GM19193 (cell line): ENCODE measurements around the gene LEFTY2.

Experiments used
- POLR2A ChIP-seq: IDR thresholded peaks from 4 replicates; pipeline ENCODE4 v1.6.1; 2011; ENCODE audit not compliant: insufficient read depth, insufficient read length; ENCODE audit errors: extremely low read depth

Gene LEFTY2

DNA sequence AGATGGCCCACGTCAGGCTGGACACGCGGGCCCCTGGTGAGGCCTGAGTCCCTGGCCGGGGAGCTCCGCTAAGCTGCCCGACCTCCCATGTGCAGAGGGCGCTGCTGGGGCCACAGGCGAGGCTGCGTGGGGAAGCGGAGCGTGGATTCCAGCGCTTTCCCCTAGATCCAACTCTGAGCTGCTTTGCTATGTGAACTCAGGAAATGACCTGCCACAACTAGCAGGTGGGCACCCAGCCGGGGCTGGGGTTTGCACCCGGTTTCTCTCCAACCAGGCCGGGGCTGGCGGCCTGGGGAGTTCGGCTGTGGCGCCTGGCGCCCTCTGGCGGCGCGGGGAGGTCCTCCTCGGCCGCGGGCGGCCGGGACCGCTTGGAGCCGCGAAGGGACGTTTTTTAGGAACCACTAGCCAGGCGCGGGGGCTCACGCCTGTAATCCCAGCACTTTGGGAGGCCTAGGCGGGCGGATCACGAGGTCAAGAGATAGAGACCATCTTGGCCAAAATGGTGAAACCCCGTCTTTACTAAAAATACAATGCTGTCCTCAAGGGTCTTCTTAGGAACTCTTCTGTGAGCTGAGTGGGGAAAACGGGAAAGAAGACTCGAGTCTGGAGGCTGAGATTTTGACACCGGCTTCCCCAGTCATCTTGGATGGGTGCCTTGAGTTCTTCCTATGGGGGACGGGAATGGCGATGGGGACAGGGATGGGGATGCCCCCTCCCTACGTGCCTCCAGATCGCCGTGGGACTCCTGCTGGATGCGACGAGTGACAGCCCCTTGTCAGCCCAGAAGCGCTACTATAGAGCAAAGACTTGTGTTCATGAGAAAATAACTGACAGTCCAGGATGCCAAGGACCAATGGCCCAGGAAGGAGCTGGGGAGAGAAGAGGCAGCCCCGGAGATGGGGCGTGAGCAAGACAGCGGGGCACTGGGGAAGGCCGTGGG lies 29.6 kb downstream of the LEFTY2 start:
- TF ChIP-seq POLR2A: no peak

DNA sequence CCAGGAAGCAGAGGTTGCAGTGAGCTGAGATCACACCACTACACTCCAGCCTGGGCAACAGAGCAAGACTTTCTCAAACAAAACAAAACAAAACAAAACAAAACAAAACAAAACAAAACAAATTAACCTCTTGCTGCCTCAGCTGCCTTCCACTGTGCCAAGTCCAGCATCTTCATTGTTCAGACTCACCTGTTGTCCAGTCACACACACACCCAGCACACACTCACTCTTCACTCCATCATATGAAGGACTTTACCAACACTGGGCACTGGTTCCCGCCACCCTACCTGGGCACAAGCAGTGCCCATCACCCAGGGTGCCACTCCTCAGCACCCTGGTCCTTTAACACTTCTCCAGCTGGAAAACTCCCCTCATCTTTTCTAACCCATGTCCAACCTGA lies 31.5 kb downstream of the LEFTY2 start:
- no peak for TF ChIP-seq POLR2A

DNA sequence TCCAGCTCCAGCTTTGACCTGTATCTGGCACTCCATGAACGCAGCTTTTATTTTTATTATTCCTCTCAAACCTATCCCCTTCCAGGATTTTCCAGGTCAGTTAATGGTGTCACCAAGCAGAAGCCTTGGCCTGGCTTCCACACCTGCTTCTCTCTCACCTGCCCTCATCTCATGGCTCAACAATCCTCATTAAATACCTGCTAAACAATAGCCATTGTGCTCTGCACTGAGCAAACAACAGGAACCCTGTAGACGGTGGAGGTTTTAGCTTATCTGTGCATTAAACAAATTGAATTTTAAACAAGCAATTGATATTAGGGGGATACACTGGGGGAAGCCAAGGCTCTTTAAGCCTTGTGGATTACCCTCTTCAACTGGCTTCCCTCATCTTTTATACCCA lies 32.2 kb downstream of the LEFTY2 start:
- no peak for TF ChIP-seq POLR2A

DNA sequence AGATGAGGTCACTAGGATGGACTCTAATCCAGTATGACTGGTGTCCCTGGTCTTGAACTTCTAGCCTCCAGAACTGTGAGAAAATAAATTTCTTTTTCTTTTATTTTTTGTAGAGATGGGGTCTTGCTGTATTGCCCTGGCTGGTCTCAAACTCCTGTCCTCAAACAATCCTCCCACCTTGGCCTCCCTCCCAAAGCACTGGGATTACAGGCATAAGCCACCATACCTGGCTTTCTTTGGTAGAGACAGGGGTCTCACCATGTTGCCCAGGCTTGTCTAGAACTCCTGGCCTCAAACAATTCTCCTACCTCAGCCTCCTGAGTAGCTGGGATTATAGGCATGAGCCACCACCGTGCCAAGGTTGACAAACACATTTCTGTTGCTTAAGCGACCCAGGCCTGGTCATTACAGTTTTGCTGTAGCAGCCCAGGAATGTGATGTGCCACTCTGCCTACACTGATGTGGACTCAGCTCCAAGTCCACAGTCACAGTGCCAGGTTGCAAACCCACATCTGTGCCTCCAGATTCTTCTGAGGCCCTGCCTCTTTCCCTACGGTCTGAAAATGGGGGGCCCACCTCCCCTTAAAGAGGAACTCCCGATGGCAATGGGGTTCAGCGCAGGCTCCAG lies 32.9 kb downstream of the LEFTY2 start:
- TF ChIP-seq POLR2A: no peak

DNA sequence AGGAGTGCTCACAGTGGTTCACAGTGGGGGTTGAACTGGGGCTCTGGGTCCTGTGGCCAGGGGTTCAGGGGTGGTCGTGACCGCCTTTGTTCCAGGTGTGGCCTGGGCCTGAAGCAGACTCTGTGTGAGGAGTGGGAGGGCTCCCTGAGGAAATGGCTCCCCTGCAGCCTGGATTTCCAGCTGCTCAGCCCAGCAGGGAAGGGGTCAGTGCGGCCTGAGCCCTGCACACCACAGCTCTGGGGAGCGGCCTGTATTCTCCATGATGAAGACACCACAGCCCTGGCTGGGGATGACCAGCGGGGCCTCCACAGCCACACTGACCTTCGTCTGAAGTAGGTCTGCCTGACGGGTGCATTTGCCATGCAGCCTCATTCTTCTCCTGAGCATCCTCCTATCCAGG lies 33.7 kb downstream of the LEFTY2 start:
- TF ChIP-seq POLR2A: no peak

DNA sequence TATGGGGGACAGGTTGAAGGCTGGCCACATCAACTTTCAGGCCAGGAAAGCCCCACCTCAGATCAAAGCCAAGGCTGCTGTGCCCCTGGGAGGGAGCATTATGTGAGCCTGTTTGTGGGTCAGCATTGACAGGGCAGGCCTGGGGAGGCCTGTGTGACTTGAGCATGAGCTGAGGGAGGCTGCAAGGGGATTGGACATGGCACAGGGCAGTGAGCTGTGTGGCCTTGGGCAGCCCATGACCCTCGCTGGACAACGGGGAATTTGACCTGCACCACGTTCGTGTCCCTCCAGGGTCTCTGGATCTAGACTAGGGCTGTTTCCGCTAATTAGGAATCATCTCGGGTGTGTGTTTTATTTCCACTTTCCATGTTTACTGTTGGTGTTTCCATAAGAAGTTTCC lies 34.6 kb downstream of the LEFTY2 start:
- no peak for TF ChIP-seq POLR2A

DNA sequence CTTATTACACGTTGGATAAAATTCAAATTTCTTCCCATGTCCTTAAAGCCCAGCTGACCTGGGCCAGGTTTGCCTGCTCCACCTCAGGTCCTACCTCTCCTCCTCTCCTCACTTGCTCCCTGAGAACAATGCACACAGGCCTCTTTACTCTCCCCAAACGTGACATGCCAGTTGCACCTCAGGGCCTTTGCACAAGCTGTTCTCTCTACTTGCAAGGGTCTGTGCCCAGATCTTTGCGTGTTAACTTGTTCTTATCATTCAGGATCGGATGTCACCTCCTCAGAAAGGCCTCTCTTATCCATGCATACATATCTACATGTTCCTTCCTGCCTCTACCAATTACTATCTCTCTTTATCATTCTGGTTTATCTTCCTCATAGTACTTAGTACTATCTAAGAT lies 37.4 kb downstream of the LEFTY2 start:
- no peak for TF ChIP-seq POLR2A

DNA sequence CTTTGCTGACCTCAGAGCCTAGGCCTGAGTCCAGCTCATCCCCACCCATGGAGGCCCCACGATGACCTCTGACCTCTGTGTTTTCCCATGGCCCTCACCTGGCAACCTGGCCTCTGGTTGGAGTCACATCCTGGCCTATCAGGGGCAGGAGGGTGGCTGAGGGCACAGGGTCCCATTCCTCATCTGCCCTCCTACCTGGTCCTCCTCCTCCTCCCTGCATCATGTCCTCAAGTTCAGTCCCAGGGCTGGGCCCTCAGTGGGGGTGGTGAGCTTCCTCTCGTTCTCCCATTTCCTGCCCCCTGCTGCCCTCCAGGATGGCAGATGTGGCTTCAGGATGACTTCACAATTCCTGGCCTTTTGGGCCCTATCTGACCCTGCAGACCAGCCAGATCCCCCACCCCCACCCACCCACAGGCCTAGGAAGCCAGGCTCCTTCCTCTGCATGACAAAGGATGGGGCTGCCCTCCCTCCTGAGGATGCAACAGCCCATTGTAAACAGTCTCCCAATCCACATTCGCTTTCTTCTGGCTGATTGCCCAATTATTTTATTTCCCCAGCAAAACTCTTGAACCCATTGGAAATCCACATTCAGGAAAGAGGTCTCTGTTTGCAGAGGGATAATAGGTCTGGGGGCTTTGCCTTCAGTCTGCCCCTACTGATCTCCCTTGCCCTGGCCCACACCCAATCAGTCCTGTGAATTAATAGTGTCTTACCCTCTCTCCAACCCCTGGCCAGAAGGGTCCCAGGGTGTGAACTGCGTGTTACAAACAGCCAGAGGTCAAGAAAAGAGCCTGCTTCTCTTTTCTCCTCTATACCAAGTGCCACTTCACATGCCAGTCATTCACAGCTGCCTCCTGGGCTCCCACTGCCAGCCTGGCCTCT lies 41.7 kb downstream of the LEFTY2 start:
- TF ChIP-seq POLR2A: no peak

DNA sequence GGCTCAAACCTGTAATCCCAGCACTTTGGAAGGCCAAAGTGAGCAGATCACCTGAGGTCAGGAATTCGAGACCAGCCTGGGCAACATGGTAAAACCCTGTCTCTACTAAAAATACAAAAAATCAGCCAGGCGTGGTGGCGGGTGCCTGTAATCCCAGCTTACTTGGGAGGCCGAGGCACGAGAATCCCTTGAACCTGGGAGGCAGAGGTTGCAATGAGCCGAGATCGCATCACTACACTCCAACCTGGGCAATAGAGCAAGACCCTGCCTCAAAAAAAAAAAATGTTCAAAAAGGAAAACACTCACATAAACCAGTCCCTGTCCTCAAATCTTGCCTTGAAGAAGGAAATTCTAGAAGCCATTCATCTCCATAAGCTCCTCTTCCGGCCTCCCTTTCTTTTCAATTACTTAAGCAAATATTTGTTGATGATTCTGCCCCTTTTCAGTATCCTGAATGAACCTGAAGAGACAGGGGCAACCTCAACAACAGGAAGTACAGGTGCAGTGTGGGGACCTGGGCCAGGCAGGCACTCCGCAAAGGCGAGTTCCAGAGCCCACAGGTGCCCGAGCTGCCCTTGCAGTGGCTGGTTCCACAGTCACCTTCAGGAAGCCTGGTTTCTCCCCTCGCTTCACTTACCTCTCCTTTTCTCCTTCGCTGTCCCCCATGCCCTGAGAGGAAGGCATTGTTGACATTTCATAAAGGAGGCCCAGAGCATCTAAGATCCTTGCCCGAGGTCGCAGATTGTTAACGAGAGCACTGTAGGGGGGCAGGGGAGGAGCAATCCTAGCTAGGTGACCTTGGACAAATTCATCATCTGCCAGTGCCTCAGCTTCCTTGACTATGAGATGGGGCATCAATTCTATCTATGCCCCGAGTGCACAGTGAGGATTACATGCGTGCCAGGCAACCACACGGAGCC lies 43.2 kb downstream of the LEFTY2 start:
- TF ChIP-seq POLR2A: no peak

DNA sequence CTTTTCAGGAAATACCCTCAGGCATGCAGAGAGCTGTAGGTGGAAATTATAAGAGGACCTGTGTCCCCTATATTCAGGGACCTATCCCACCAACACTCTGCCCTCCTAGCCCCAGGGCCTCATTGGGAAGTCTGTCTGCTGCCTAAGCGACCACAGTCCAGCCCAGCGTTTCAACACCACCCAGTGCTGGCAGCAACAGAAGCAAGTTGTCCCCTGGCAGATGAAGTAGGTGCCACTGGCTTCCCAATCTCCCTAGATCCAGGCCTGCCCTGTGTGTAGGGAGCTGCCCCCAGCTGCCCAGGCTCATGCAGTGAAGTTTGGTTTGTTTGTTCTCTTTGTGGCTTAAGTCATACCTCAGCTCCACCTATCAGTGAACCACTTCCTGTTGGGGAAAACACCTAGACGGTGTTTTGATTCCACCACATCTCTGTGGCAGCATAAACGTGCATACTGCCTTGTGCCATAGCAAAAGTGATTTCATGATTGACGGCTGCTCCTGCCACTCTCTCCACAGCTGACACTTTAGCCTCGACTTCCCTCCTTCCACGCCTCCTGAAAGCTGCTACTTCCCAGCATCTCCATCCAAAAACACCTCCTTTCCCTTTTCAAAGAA lies 44.0 kb downstream of the LEFTY2 start:
- TF ChIP-seq POLR2A: no peak

DNA sequence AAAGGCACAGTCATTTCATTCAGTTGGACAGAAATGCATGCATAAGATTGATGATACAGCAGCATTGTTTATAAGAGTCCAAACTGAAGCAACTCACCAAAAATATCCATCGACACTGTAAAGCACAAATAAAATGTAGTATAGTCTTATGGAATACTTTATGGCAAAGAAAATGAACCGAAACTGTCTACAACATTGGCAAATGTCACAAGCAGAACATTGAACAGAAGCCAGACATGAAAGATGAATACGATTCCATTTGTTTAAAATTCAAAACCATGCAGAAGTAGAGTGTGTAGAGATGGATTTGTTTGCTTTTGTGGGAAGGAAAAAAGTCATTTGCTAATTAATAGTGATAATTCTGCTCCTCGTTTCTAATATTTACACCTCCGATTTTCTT lies 44.5 kb downstream of the LEFTY2 start:
- no peak for TF ChIP-seq POLR2A

DNA sequence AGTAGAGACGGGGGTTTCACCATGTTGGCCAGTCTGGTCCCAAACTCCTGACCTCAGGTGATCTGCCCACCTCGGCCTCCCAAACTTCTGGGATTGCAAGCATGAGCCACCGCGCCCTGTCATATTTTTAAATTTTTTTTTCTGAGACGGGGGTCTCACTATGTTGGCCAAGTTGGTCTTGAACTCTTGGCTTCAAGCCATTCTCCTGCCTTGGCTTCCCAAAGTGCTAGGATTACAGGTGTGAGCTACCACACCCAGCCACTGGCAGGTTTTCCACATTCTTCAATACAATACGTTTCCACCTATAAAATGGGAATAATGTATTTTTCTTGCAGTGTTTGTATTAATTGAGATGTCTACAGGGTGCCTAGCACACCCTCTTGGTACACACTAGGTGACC lies 48.7 kb downstream of the LEFTY2 start:
- TF ChIP-seq POLR2A: no peak

DNA sequence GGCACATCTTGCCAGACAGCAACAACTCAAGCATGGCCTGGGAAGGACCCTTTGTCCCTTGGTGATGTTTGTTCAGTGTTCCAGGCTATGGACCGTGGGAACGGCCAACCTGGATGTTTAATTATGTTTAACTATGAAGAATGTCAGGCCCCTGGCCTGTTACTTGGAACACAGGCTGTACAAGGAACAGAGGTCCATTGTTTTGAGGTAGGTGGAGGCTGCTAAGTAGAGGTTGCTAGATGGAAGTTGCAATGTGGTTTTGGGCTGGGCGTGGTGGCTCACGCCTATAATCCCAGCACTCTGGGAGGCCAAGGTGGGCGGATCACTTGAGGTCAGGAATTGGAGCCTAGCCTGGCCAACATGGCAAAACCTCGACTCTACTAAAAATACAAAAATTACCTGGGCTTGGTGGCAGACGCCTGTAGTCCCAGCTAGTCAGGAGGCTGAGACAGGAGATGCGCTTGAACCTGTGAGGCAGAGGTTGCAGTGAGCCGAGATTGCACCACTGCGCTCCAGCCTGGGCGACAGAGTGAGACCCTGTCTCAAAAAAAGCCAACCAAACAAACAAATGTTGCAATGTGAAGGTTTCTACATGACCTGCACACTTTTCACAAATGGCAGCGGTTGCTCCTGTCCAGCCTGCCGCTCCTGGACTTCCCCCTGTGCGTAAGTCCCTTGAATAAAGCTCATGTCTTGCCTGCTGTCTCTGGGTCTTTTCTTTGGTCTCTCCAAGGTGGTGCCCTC lies 49.6 kb downstream of the LEFTY2 start:
- no peak for TF ChIP-seq POLR2A

DNA sequence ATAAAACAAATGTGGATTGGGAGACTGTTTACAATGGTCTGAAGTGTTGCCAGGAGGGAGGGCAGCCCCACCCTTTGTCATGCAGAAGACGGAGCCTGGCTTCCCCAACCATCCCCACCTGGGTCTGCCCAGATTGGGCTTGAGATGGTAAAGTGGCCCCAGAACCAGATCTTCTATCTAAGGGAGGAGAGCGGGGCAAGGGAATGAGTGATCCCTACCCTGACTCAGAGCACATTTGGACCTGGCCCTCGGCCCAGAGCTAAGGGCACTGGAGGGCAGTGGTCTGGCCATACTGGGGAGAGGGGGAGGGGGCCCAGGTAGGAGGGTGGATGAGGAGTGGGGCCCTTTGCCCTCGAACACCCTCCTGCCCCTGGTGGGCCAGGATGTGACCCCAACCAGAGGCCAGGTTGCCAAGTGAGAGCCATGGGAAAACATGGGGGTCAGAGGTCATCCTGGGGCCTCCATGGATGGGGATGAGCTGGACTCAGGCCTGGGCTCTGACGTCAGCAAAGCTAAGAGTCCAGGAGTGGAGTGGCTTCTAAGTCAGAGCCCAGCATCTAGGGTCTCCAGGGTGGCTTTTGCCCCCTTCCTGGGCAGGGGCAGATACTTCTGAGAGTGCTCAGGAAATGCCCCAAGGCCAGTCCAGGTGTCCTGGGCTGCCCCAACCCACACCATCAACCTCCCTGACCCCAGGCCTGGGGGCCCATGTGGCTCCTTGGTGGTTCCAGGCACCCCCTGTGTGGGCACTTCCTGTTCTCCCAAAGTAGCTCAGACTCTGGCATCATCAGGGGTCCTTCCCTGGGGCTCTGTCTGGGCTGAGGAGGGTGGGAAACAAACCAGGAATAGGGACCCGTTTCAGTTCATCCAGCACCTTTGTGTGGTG lies 50.4 kb downstream of the LEFTY2 start:
- no peak for TF ChIP-seq POLR2A
